T-helper 2 cell (primary cell): Measurements from ENCODE around the gene MACROD2.
"Not testable (repeated sequence)": the region's sequence is repeated elsewhere in the genome, so short reads cannot be mapped to it uniquely, and the experiment has no call there.

Experiments
- DNase-seq, 5 experiments: peaks; one replicate each; pipeline versions ENCODE4 v3.0.0 to v3.0.0-alpha.2; 2012 to 2022

The MACROD2 gene

DNA sequence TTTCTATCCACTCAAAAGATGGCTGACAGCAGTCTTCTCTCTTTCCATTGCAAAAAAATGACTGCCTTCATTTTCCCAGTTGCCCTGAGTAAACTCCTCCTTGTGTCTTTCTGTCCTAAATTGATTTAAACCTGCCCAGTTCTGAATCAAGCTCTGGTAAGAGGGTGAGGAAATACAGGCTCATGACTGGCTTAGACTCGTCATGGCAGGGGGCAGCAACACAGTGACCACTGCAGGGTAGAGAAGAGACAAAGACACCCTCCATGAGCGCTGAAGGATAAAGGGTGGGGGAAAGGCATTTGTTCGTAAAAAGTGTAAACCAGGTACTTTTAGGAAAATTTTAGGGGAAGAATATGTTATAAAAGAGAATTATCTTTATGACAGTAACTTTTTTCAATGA, 1080.3 kb downstream of the MACROD2 start:
- DNase-seq, result no peak

GRCh38 chr20:15076785-15077184, 1081.5 kb downstream of the MACROD2 start:
- no peak for DNase-seq

DNA sequence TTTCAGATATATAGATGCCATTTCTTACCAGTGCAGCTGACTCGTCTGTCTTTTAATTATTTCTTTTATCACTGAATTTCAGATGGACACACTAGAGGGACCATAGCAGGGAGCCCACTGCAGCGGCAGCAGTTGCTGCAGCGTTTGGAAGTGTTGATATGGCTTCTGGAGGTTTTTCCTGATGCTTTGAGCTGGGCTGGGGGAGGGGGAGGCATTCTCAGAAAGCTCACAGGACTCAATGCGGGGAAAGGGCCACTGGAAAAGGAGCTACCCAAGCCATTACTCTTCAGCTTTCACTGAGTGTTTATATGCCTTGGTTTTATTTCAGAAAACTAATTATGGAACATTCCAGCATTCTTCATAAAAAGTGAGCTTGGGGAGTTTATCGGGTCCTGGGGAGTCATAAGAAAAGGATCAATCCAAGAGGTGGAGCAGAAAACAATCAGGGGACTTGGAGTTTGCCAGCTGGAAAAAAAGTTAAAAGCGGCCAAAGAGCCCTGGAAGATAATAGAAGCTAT, 1082.5 kb downstream of the MACROD2 start:
- no peak for DNase-seq

- DNase-seq, result no peak
Measured at GRCh38 chr20:15079594-15080340, 1084.5 kb downstream of the MACROD2 start.

DNA sequence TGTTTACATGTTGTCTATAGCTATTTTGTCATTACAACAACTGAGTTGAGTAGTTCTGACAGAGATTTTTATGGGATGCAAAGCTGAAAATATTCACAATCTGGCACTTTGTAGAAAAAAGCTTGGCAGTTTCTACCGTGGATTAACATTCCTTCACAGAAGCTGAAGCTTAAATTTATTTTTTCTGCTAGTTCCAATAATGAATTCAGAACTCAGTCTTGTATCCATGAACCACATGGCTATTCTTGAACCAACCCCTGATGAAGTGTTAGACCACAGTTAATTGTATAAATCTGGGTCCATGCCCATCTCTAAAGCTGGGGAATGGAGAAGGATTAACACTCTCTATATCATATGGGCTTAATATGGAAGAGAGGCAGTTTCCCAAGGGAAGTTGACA, 1085.9 kb downstream of the MACROD2 start:
- no peak for DNase-seq

- no peak for DNase-seq
Measured at GRCh38 chr20:15091421-15092037, 1096.2 kb downstream of the MACROD2 start.

DNA sequence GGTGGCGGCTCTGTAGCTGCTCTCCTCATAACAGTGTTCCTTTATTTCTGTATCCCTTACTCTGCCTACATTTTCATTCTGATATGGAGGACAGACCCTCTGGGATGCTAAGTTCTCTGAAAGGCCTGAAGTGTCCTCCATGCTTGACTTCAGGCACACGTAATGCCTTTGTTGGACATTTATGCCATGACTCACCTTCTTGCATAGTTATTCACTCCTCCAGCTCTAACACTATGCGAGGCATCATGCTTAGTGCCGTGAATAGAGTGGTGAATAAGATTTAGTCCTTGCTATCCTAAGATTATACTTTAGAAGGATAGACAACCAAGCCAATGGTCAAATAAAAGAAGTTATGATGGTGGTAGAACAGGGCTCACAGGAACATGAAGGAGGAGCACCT, 1103.0 kb downstream of the MACROD2 start:
- DNase-seq, result no peak

GRCh38 chr20:15099130-15099529, 1103.8 kb downstream of the MACROD2 start:
- no peak for DNase-seq

- DNase-seq, result no peak
Measured at GRCh38 chr20:15100506-15101160, 1105.3 kb downstream of the MACROD2 start.

GRCh38 chr20:15107931-15108330, 1112.6 kb downstream of the MACROD2 start:
- no peak for DNase-seq

DNA sequence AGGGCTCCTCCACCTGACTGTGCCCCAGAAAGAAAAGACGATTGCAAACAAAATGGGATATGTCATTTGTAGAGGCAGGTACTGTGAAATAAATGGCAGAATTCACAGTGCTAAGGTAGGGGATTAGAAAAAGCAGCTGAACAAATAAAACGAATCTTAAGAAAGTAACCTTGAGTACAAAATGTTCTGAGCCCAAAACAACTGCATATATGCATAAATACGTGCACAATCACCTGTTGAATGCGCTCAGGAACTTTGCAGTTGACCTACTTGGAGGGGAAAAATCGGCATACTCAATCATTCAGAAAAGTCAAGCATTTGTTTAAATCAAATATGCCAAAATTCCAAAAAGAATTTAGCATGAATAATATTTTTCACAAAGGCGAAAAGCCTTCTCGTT, 1114.2 kb downstream of the MACROD2 start:
- DNase-seq, result no peak

DNA sequence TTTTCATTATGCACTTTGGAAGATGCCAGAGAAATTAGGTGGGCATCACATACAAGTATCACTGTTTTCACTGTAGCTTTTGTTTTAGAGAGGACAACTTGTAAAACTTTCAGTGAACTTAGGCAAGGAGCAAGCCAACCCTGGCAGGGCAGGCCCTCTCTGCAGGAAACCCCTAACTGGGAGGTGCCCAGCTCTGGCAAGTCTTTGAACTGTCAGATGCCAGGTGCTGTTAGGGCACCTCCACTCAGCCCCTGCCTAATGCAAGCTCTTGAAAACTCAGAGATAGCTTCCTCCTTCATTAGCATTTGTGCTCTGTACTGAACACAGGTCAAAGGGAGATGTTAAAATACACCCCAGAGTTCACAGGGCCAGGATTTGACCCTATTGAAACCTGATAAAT, 1116.3 kb downstream of the MACROD2 start:
- DNase-seq, result no peak

DNA sequence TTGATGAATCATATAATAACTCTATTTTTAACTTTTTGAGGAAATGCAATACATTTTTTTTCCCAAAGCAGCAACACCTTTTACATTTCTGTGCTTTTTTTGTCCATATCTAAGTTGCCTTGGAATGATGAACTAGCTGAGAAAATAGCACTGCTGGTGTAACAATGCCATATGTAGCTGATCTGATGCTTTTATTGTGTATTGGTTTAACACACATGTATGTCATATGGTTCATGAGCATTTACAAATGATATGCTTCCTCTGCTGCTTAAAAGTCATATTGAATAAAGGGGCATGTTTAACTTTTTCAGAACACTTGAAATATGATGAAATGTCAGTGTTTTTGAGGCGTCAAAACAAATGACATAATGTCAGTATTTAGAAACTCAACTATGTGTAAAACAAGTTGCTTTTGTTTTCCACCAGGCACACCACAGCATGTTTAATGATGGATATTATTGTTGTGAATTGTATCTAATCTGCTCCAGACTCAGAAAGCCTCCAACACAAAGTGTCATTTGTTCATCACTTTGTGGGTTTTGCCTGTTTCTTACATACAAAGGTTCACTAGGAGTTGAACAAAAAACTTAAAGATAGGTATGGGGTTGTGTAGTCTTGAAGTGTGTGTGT, 1117.9 kb downstream of the MACROD2 start:
- no peak for DNase-seq

- DNase-seq, result no peak
Measured at GRCh38 chr20:15119852-15120487, 1124.7 kb downstream of the MACROD2 start.

- DNase-seq, result no peak
Measured at GRCh38 chr20:15122613-15123012, 1127.3 kb downstream of the MACROD2 start.

DNA sequence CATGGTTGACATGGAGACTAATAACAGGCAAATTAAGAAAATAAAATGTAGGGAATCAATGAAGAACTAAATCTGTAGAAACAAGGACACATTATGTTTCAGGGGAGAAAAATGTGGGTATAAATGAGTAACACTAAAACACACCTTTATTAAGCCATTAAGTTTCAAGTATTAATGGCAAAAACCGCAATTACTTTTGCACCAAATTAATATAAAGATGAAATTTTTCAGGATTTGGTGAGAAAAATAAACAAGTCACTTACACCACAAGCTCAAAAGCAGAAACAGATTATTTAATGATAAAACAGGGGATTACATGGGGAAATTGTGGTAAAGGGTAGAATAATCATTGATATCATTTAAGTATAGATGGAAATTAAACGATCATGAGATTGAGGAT, 1135.9 kb downstream of the MACROD2 start:
- DNase-seq, result no peak

DNA sequence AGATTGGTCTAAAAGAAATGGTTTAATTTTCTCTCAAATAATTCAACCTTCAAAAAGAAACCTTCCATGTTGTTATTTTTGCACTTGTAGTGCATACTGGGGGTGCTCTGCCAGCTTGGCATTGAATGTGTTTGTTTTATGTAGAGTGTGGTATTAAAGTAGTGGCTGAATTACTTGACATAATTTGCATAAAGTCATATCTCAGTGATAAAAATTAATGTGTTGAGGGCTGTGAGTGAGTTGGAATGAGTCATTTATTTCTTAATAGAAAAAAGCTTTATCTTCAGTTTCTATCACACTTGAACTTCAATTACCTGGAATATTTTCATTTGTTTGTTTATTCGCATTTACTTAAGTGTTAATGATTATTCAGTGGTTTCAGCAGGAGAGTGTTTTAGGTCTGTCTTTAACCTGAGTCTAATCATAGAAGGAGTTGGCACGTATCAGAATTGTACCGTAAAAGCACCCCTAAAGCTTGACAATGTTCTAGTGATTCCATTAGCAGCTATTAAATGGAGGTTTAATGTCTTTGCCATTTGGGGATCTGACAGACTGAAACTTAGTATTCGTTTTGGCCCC, 1143.3 kb downstream of the MACROD2 start:
- no peak for DNase-seq

DNA sequence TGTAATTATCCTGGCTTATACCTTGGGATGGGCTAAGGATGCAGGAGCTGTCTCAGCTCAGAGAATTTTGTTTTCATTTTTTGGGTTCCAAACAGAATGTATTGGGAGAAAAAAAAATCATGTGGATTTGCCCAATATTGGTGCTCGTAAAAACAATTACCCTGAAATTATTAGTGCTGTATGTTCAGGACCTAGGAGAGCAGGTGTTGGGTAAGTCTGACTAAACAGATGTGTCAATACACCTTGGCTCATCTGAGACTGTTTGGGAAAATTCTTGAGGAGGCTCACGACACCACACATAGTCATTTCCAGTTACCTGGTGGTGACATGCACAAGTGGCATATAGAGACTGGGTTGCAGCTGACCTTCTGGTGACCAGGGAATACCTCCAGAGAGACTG, 1144.2 kb downstream of the MACROD2 start:
- no peak for DNase-seq

GRCh38 chr20:15140286-15140685, 1145.0 kb downstream of the MACROD2 start:
- no peak for DNase-seq

DNA sequence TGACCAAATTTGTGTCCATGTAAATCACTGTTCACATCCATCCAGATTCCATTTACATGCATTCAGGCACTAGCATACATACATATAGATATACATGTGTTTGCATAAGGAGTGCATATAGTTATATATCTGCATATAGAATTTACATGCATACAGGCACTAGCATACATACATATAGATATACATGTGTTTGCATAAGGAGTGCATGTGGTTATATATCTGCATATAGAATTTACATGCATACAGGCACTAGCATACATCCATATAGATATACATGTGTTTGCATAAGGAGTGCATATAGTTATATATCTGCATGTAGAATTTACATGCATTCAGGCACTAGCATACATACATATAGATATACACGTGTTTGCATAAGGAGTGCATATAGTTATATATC, 1145.6 kb downstream of the MACROD2 start:
- DNase-seq, result not testable (repeated sequence)

- DNase-seq, result no peak
Measured at GRCh38 chr20:15141861-15142260, 1146.5 kb downstream of the MACROD2 start.

DNA sequence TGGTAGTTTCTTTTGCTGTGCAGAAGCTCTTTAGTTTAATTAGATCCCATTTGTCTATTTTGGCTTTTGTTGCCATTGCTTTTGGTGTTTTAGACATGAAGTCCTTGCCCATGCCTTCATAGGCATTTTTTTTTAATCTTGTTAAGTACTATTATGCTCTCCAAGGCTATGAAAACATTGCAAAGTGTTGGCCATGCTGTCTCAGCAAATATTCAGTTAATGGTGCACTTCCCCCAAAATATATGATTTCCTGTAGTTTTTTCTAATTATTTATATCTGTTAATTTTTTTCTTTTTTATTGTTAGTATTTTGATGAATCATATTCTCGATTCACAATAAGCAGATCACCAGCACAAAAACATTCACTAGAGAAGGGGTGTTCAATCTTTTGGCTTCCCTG, 1148.2 kb downstream of the MACROD2 start:
- no peak for DNase-seq

DNA sequence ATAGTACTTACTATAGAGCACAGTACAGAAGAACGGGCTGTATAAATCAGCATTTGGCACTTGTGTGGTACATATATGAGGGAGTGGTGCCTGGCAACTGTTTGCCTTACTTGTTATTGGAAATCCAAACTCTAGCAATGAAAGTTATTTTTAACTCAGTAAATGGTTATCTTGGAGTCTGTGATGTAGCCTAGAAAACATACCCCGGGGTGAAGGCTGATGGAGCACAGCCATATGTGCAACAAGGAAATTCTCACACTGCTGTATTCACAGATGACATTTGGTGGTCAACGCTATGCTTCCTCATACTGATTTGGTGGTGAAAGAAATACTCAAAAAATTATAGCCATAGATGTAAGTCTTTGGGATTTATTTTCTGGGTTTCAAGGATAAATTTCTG, 1149.6 kb downstream of the MACROD2 start:
- DNase-seq, result no peak
